Suppressor macrophage treated with lipopolysaccharide for 4 hours (primary cell): ENCODE data around the gene BCORL1.

Experiments
- DNase-seq: peaks from one replicate; pipeline ENCODE4 v3.0.0-alpha.2; 2020

BCORL1 gene

DNA sequence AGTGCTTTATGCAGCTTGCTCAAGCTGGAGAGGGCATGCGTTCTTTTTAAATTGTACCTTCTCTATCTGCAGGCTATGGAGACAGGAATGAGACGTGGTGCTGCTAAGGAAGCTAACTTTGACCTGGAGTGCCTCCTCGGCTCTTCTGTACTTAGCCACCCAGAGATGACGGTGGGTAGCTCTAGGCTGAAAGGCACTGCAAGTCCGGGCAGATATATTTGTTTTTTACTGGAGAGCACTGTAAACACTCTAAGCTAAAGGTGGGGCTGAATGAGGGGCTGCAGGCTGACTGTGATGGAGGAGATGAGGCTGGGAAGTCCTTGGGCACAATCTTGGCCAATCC, 115.7 kb downstream of the BCORL1 start:
- no peak for DNase-seq

DNA sequence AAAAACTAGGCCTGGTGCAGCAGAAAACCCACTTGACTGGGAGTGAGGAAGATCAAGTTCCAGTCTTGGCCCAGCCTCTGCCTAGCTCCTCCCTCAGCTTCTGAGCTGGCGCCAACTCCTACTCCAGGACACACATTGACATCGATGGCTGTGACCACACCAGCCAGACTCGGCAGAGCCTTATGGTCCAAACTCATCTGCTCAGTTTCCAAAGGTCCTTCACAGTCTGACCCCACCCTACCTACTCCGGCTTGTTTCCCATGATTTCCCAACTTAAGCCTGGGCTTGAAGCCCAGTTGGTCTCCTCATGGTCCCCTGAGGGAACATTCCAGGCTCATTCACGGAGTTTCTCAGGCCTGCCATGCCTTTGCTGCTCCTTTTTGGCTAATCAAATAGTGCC, 117.7 kb downstream of the BCORL1 start:
- no peak for DNase-seq

DNA sequence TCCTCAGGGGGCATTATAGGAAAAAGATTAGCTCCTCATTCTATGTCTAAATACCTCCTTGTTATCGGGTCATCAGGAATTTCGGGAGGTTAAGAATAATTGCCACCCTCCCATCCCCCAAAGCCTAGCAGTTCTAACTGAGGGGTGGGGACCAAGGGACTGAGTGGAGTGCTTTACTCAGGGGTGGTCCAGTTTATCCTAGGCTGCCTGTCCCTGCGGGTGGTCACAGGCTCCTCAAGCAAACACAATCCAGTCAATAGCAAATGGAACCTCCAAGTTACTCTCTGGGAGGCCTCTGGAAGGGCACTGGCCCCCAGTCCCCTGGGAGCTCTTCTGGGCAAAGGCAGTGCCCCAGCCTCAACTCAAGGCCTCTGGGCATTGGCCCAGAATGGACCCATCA, 121.2 kb downstream of the BCORL1 start:
- DNase-seq, result no peak

DNA sequence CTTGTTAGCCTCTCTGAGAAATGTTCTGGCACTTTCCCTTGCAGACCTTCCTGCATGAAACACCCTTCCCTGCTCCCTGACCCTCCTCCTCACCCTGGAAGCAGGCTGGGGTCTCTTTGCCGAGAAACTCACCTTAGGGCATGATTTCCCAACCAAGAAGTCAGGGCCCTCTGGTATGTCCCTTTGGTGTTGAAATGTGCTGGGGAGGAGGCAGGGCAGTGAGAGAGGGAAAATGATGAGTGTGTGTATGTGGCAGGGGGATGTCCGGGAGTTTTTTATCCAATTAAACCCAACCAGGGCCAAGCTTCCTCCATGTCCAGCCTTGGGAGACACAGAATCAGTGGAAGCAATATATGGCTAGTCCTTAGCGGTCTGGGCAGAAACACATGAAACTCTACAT, 122.8 kb downstream of the BCORL1 start:
- no peak for DNase-seq

DNA sequence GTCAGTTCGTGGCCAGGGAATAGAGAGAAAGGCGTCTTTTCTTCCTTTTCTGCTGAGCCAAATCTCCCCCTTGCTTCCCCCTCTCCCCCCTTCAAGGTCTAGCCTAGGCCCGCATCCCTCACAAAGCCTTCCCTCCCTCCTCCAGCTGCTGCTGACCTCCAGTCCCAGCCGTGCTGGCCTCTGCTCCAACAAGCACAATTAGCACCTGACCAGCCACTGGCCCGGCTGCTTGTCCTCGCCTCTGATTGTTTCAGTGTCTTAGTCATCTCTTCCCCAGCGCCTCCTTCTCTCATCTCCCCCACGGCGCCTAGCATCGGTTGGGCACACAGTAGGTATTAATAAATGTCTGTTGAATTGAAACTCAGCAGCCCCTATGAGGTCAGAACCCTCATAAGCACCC, 123.6 kb downstream of the BCORL1 start:
- DNase-seq, result no peak
